HCT116 (cell line): ENCODE measurements around the gene PRLH. TPM values are rescaled to one million over a fixed set of nuclear protein-coding genes. Genes with fewer than 3 reads are reported as not detected.

Experiments used
- ATAC-seq: fragments of 200-7000 bp; cut with Tn5 transposase; 2 replicates; pipeline ENCODE4 v1.9.1; 2020; ENCODE audit warnings: mild to moderate bottlenecking, moderate library complexity
- BruUV-seq: library from RNA; stranded (reverse); fragments of 400-500 nt; replicated peaks from 2 replicates; lab custom pipeline; 2021; lab: Mats Ljungman, UMichigan
- CTCF ChIA-PET: fragments of 300-600 bp; sonication (Branson Sonifier 250); formaldehyde crosslinking; loops from one replicate; lab custom pipeline; 2021; ENCODE audit warnings: antibody characterized with exemption; lab: Charles Lee
- POLR2A ChIA-PET: fragments of 300-600, 350-600 bp; sonication (Branson Sonifier 250); formaldehyde crosslinking; loops from one replicate; lab custom pipeline; 2021; ENCODE audit warnings: antibody characterized with exemption; lab: Charles Lee
- RAD21 ChIA-PET, 2 experiments: fragments of 300-600 bp; sonication (Branson Sonifier 250); formaldehyde crosslinking; loops; one replicate each; lab custom pipeline; 2023; ENCODE audit warnings: low total read pairs in 2 of 2; ENCODE audit not compliant: uncharacterized antibody in 2 of 2, unreplicated experiment in 2 of 2, low non-redundant PET in 1 of 2; lab: Charles Lee
- DNase-seq: peaks from one replicate; pipeline ENCODE4 v3.0.0-alpha.2; 2010; ENCODE audit warnings: low read depth, low spot score
- H2AFZ ChIP-seq: fragments of 200-600 bp; shearing (Covaris generic), sonication (generic); 2 replicates; pipeline ENCODE4 v1.6.1; 2017; ENCODE audit warnings: low read depth, mixed run types, mixed read lengths, antibody characterized with exemption, low read length; ENCODE audit not compliant: poor library complexity, severe bottlenecking
- H3K27ac ChIP-seq: 2 replicates; pipeline ENCODE4 v1.5.1; 2012; ENCODE audit warnings: low read depth, low read length
- H3K27me3 ChIP-seq: fragments of 200-600 bp; sonication (generic); 2 replicates; pipeline ENCODE4 v1.6.1; 2016; ENCODE audit warnings: mixed run types, low read length, mixed read lengths; ENCODE audit not compliant: insufficient read depth
- H3K36me3 ChIP-seq, 2 experiments: fragments of 200-500 bp in 1 of 2; fragments of 200-600 bp in 1 of 2; sonication (Bioruptor generic) in 1 of 2; sonication (generic) in 1 of 2; 2 replicates each; pipeline versions ENCODE4 v1.5.1 to v1.6.1; 2014 to 2016; ENCODE audit warnings: low read length in 2 of 2, inconsistent platforms in 1 of 2, mixed read lengths in 1 of 2, mixed run types in 1 of 2; ENCODE audit not compliant: insufficient read depth in 2 of 2, control insufficient read depth in 1 of 2
- H3K4me1 ChIP-seq, 2 experiments: fragments of 200-600 bp in 1 of 2; sonication (generic) in 1 of 2; 2 replicates each; pipeline versions ENCODE4 v1.5.1 to v1.6.1; 2012 to 2017; ENCODE audit warnings: low read length in 2 of 2, inconsistent platforms in 1 of 2, mild to moderate bottlenecking in 1 of 2, mixed read lengths in 1 of 2, mixed run types in 1 of 2, moderate library complexity in 1 of 2; ENCODE audit not compliant: insufficient read depth in 2 of 2, control insufficient read depth in 1 of 2
- H3K4me2 ChIP-seq: fragments of 200-600 bp; sonication (generic); 2 replicates; pipeline ENCODE4 v1.6.1; 2017; ENCODE audit warnings: mixed run types, low read length, mixed read lengths
- H3K4me3 ChIP-seq, 2 experiments: fragments of 200-600 bp in 1 of 2; sonication (generic) in 1 of 2; replicated peaks in 1 of 2; 2 replicates each; pipeline ENCODE4 v1.5.1; 2011 to 2016; ENCODE audit warnings: low read length in 2 of 2, control low read depth in 1 of 2, low read depth in 1 of 2, mild to moderate bottlenecking in 1 of 2, mixed read lengths in 1 of 2, mixed run types in 1 of 2
- H3K79me2 ChIP-seq: fragments of 200-600 bp; sonication (generic); 2 replicates; pipeline ENCODE4 v1.6.1; 2017; ENCODE audit warnings: mild to moderate bottlenecking, mixed run types, low read length, moderate library complexity, mixed read lengths; ENCODE audit not compliant: insufficient read depth
- H3K9ac ChIP-seq: fragments of 200-600 bp; sonication (generic); 2 replicates; pipeline ENCODE4 v1.6.1; 2016; ENCODE audit warnings: low read length, mixed read lengths
- H3K9me2 ChIP-seq: fragments of 200-600 bp; sonication (generic), shearing (Covaris generic); 2 replicates; pipeline ENCODE4 v1.6.1; 2017; ENCODE audit warnings: mixed run types, mild to moderate bottlenecking, moderate library complexity; ENCODE audit not compliant: insufficient read depth
- H3K9me3 ChIP-seq, 2 experiments: fragments of 200-500 bp in 1 of 2; fragments of 200-600 bp in 1 of 2; sonication (Bioruptor generic) in 1 of 2; sonication (generic) in 1 of 2; 2 replicates each; pipeline ENCODE4 v1.6.1; 2014 to 2017; ENCODE audit warnings: low read length in 2 of 2, mixed read lengths in 2 of 2, inconsistent platforms in 1 of 2, low read depth in 1 of 2, mild to moderate bottlenecking in 1 of 2, mixed run types in 1 of 2, moderate library complexity in 1 of 2; ENCODE audit not compliant: control insufficient read depth in 1 of 2, insufficient read depth in 1 of 2
- H4K20me1 ChIP-seq: fragments of 200-600 bp; sonication (generic), shearing (Covaris generic); 2 replicates; pipeline ENCODE4 v1.6.1; 2017; ENCODE audit warnings: mixed run types, mild to moderate bottlenecking, moderate library complexity; ENCODE audit not compliant: insufficient read depth
- EZH2phosphoT487 ChIP-seq: fragments of 200-600 bp; IDR thresholded peaks from 2 replicates; pipeline ENCODE4 v1.6.1; 2018; ENCODE audit warnings: antibody characterized with exemption, borderline replicate concordance
- SIN3A ChIP-seq: IDR thresholded peaks from 2 replicates; pipeline ENCODE4 v1.6.1; 2012; ENCODE audit warnings: low read depth
- SRF ChIP-seq: IDR thresholded peaks from 2 replicates; pipeline ENCODE4 v1.6.1; 2012; ENCODE audit warnings: low read depth
- TCF7L2 ChIP-seq: IDR thresholded peaks from 2 replicates; pipeline ENCODE4 v1.7.0; 2011; ENCODE audit warnings: borderline replicate concordance, inconsistent platforms; ENCODE audit not compliant: insufficient read depth, insufficient read length; ENCODE audit errors: extremely low read depth
- YY1 ChIP-seq: IDR thresholded peaks from 2 replicates; pipeline ENCODE4 v1.6.1; 2011; ENCODE audit warnings: low read length, low read depth, moderate library complexity, mild to moderate bottlenecking; ENCODE audit not compliant: insufficient replicate concordance; ENCODE audit errors: extremely low read depth
- intact Hi-C: fragments of 100-400 bp; cut with micrococcal nuclease; formaldehyde crosslinking; loops from 2 replicates; pipeline ENCODE4 v1.10.0; 2022
- total RNA-seq: library from RNA; stranded (reverse); gene quantifications from one replicate; pipeline ENCODE4 v1.2.1, GENCODE V29; 2021; ENCODE audit not compliant: unreplicated experiment
- TF ChIP-seq, protein P1 (sequence below): IDR thresholded peaks from 2 replicates; pipeline ENCODE4 v1.6.1; 2011; ENCODE audit warnings: mild to moderate bottlenecking, low read length, moderate library complexity; ENCODE audit not compliant: insufficient replicate concordance; ENCODE audit errors: extremely low read depth

Gene PRLH
- total RNA-seq, 1 experiment from 2014 or later: not detected

DNA sequence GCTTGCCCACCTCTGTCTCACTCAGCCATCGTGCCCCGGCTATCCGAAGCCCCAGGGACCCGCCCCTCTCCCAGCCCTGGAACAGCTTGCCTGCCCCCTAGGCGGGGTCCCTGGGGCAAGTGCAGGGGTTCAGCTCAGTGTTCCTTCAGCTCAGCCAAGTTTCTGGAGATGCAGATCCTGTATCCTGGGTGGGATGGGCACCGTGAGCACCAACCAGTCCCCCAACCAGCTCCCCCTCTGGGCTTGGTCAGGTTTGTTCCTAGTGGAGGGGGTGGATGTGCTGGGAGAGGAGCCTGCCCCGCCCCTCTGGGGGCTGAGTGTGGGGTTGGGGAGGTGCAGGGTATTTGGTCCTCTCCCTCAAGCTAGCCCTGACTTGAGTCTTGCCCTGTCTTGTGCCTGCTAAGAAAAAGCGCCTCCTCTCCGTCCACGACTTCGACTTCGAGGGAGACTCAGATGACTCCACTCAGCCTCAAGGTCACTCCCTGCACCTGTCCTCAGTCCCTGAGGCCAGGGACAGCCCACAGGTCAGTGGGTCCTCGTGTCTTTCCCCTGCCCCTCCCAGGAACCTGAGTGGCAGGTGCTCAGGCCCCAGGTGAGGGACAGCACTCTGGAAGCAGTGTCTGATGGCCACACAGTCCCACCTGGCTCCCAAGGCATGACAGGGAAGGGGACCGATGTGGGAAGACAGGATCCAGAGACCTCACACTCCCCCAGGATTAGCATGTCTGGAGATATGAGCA, 46.7 kb upstream of the PRLH start:
- no peak overlapping the region for H3K27ac ChIP-seq
- POLR2A ChIA-PET: no interaction called here
- no peak overlapping the region for H2AFZ ChIP-seq
- no TSS peak for BruUV-seq
- no peaks in the 10 kb centered on the region for H3K4me1 ChIP-seq
- H3K27me3 ChIP-seq: no peaks in the 10 kb centered on the region
- intact Hi-C loops: loop anchor here (10.0 kb wide), 1 partner anchor 225 kb away; no protein-coding TSS in a partner anchor
- DNase-seq (no peak), ATAC-seq (no peak)
- RAD21 ChIA-PET: no interaction called here
- H3K4me3 ChIP-seq: no peak overlapping the region
- H3K9me2 ChIP-seq: no peaks in the 10 kb centered on the region
- TF ChIP-seq EZH2phosphoT487 (no peak), SRF (no peak), SIN3A (no peak), YY1 (no peak), TCF7L2 (no peak)
- TF ChIP-seq, protein P1, sequence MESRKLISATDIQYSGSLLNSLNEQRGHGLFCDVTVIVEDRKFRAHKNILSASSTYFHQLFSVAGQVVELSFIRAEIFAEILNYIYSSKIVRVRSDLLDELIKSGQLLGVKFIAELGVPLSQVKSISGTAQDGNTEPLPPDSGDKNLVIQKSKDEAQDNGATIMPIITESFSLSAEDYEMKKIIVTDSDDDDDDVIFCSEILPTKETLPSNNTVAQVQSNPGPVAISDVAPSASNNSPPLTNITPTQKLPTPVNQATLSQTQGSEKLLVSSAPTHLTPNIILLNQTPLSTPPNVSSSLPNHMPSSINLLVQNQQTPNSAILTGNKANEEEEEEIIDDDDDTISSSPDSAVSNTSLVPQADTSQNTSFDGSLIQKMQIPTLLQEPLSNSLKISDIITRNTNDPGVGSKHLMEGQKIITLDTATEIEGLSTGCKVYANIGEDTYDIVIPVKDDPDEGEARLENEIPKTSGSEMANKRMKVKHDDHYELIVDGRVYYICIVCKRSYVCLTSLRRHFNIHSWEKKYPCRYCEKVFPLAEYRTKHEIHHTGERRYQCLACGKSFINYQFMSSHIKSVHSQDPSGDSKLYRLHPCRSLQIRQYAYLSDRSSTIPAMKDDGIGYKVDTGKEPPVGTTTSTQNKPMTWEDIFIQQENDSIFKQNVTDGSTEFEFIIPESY: no peak
- H3K9me3 ChIP-seq: no peaks in the 10 kb centered on the region
- H3K4me2 ChIP-seq: no peak overlapping the region
- H3K36me3 ChIP-seq: peaks cover 7 to 15% of the 10 kb centered on the region in 2 experiments; a peak in 2 of 4 replicates
- H4K20me1 ChIP-seq: no peaks in the 10 kb centered on the region
- CTCF ChIA-PET: no interaction called here
- no peak overlapping the region for H3K9ac ChIP-seq
- no peaks in the 10 kb centered on the region; the same call in 1 of the 2 replicates for H3K79me2 ChIP-seq
